ENCODE data around the gene SLC4A2.
"Not testable (repeated sequence)": the region's sequence is repeated elsewhere in the genome, so short reads cannot be mapped to it uniquely, and the experiment has no call there.

Gene SLC4A2

DNA sequence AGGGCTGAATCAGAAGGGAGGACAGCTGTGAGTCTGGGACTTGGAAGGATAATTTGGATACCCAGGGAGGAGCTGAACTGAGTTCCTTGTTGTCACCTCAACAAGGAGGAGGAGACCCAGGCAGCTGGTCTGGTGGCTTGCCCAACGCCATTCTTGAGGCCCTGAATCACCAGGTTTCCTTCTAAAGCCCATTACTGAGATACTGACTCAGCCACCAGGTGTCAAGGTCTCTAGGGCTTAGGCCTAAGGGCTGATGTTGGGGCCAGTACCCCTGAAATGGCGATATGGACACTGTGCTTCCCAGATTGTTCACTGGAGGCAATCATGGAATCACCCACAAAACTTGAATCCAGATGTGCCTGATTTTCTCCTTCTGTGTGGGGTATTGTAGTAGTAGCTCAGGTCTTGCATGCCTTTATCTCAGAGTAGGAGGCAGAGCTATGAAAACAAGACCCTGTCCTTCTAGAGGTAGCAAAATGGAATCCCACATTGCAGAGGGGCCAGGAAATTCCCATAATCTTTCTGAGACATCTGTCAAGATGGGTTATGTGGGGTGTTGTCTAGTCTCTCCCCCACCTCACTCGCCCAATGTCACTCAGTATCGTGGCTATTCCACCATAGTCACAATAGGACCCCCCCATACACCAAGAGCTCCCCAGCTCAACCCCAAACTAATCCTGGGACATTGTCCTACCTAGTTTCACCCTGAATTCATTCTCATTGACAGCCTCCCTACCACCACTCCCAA is 33.3 kb upstream of the SLC4A2 start:
- no peak overlapping the region for H3K23ac ChIP-seq (ENCODE audit: low read length)
- H2BK120ac ChIP-seq (ENCODE audit: low read depth, low read length), result no peak overlapping the region
- no CpG with 5 or more reads among the region's 4 CpGs for WGBS (ENCODE audit: extremely low coverage, insufficient coverage, low lambda C conversion rate)
- H2AK5ac ChIP-seq (ENCODE audit: low read length), result no peak overlapping the region
- H3K36me3 ChIP-seq (ENCODE audit: control insufficient read depth, insufficient read depth, low read length), result no peaks in the 10 kb centered on the region
- H4K5ac ChIP-seq (ENCODE audit: low read length), result no peak overlapping the region
- H3K4me2 ChIP-seq (ENCODE audit: low read length), result no peak overlapping the region
- no peaks in the 10 kb centered on the region for H3K4me1 ChIP-seq (ENCODE audit: control insufficient read depth, low read depth, low read length)
- H3K79me2 ChIP-seq (ENCODE audit: control insufficient read depth, insufficient read depth, low read length), result no peaks in the 10 kb centered on the region
- no peak overlapping the region for H2BK5ac ChIP-seq (ENCODE audit: low read length)
- H3K27ac ChIP-seq (ENCODE audit: low read depth, low read length), result no peak overlapping the region
- H3K56ac ChIP-seq (ENCODE audit: low read length), result no peak overlapping the region
- no peak overlapping the region for H4K8ac ChIP-seq (ENCODE audit: low read depth, low read length)
- peak; percentile 65 for DNase-seq
- no peak overlapping the region for H3K9ac ChIP-seq (ENCODE audit: low read length)
- H3K4me3 ChIP-seq (ENCODE audit: low read length), result no peak overlapping the region
- H2BK15ac ChIP-seq (replicated peaks; ENCODE audit: low read depth), result no peak overlapping the region
- no peak overlapping the region for H3K18ac ChIP-seq (ENCODE audit: low read length)
- no peak overlapping the region for H3K4ac ChIP-seq (ENCODE audit: low read depth, low read length)
- no peaks in the 10 kb centered on the region for H3K79me1 ChIP-seq (ENCODE audit: low read length)
- H3K27me3 ChIP-seq (ENCODE audit: insufficient read depth, low read length, poor library complexity), result no peaks in the 10 kb centered on the region

DNA sequence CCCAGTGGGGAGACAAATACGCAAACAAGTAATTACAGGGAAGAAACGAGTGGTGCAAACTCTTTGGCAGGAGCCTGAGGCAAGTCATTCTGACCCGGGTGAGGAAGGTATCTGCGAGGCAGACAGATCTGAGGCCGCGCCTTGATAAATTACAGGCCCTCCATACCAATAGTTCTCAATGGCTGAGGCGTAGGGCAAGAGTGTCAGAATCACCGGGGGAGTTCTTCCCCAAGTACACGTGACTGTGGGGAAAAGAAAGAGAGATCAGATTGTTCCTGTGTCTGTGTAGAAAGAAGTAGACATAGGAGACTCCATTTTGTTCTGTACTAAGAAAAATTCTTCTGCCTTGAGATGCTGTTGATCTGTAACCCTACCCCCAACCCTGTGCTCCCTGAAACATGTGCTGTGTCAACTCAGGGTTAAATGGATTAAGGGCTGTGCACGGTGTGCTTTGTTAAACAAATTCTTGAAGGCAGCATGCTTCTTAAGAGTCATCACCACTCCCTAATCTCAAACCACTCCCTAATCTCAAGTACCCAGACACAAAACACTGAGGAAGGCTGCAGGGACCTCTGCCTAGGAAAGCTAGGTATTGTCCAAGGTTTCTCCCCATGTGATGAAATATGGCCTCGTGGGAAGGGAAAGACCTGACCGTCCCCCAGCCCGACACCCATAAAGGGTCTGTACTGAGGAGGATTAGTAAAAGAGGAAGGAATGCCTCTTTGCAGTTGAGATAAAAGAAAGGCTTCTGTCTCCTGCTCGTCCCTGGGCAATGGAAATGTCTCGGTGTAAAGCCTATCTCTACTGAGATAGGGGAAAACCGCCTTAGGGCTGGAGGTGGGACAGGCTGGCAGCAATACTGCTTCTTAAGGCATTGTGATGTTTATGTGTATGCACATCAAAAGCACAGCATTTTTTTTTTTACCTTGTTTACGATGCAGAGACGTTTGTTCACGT is 32.3 kb upstream of the SLC4A2 start:
- H3K27me3 ChIP-seq (ENCODE audit: insufficient read depth, low read length, poor library complexity), result not testable (repeated sequence)
- DNase-seq, result peak; percentile 84
- no CpG with 5 or more reads among the region's 19 CpGs for WGBS (ENCODE audit: extremely low coverage, insufficient coverage, low lambda C conversion rate)

DNA sequence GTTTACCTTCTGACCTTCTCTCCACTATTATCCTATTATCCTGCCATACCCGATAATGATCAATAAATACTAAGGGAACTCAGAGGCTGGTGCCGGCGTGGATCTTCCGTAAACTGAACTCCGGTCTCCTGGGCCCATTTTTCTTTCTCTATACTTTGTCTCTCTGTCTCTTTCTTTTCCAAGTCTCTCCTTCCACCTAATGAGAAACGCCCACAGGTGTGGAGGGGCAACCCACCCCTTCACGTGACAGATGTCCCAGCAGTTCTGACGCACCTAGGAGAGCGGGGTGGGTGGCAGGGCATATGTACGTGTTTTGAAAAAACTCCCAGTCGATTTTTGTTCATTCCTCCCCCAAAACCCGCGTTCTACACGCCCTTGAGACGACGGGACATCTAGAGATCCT is 31.7 kb upstream of the SLC4A2 start:
- WGBS (ENCODE audit: extremely low coverage, insufficient coverage, low lambda C conversion rate), result no CpG with 5 or more reads among the region's 16 CpGs
- not testable (repeated sequence) for H3K4me3 ChIP-seq (ENCODE audit: low read length); H3K79me1 ChIP-seq (ENCODE audit: low read length); H2AK5ac ChIP-seq (ENCODE audit: low read length); H3K56ac ChIP-seq (ENCODE audit: low read length); H4K5ac ChIP-seq (ENCODE audit: low read length); H2BK120ac ChIP-seq (ENCODE audit: low read depth, low read length); H3K4me1 ChIP-seq (ENCODE audit: control insufficient read depth, low read depth, low read length); H4K8ac ChIP-seq (ENCODE audit: low read depth, low read length); H2BK15ac ChIP-seq (replicated peaks; ENCODE audit: low read depth); H3K36me3 ChIP-seq (ENCODE audit: control insufficient read depth, insufficient read depth, low read length); DNase-seq; H3K27me3 ChIP-seq (ENCODE audit: insufficient read depth, low read length, poor library complexity); H3K4ac ChIP-seq (ENCODE audit: low read depth, low read length); H3K18ac ChIP-seq (ENCODE audit: low read length); H2BK5ac ChIP-seq (ENCODE audit: low read length); H3K79me2 ChIP-seq (ENCODE audit: control insufficient read depth, insufficient read depth, low read length); H3K27ac ChIP-seq (ENCODE audit: low read depth, low read length); H3K23ac ChIP-seq (ENCODE audit: low read length)
- Histone ChIP-seq H3K4me2 (ENCODE audit: low read length) (peak overlapping the region; percentile 51), H3K9ac (ENCODE audit: low read length) (peak overlapping the region; percentile 5)

More for the DNA sequence above, 32.3 kb upstream of the SLC4A2 start:
- not testable (repeated sequence) for H2BK120ac ChIP-seq (ENCODE audit: low read depth, low read length); H2AK5ac ChIP-seq (ENCODE audit: low read length); H2BK15ac ChIP-seq (replicated peaks; ENCODE audit: low read depth); H3K56ac ChIP-seq (ENCODE audit: low read length); H3K79me1 ChIP-seq (ENCODE audit: low read length); H2BK5ac ChIP-seq (ENCODE audit: low read length); H3K18ac ChIP-seq (ENCODE audit: low read length); H4K8ac ChIP-seq (ENCODE audit: low read depth, low read length); H4K5ac ChIP-seq (ENCODE audit: low read length); H3K4me1 ChIP-seq (ENCODE audit: control insufficient read depth, low read depth, low read length); H3K4me2 ChIP-seq (ENCODE audit: low read length); H3K9ac ChIP-seq (ENCODE audit: low read length); H3K36me3 ChIP-seq (ENCODE audit: control insufficient read depth, insufficient read depth, low read length); H3K79me2 ChIP-seq (ENCODE audit: control insufficient read depth, insufficient read depth, low read length); H3K27ac ChIP-seq (ENCODE audit: low read depth, low read length); H3K4me3 ChIP-seq (ENCODE audit: low read length); H3K4ac ChIP-seq (ENCODE audit: low read depth, low read length); H3K23ac ChIP-seq (ENCODE audit: low read length)

DNA sequence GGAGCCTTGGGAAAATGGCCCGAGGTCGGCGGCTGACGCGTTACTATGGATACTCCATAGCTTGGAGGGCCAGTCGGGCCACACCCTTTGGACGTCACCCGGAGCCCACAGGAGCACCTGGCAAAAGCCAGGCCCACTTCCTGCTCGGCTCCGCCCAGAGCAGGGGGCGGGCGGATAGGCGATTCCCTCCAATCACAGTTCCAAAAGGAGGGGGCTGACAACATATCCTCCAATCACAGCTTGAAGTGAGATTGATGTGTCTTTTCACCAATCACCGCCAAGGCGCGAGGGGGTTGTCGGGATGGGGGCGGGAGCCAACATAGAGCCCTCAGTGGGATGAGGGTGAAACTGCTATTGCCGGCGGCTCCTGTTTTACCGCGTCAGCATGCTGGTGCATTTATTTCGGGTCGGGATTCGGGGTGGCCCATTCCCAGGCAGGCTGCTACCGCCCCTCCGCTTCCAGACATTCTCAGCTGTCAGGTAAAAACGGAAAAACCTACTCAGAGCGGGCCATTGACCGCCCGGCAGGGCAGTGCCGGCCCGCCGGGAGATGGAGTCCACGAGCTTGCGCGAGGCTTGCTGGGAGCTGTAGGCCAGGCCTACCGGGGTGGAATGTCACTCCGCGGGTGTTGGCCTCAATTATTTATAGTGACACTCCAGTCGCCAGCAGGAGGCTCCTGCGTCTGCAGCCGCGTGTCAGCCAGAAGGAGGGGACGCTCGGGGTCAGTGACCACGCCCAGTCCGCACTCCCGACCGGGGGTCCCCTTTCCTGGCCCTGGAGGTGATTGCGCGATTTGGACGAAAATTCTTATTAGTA is 31.1 kb upstream of the SLC4A2 start, which contains the start of gene ABCB8:
ABCB8 (plus strand) TSS at position 320 of the 817 bp plus-strand sequence; CDS start at position 386, 66 bp downstream.
- Histone ChIP-seq H2BK120ac (ENCODE audit: low read depth, low read length) (no peak within 1 kb of the TSS), H4K5ac (ENCODE audit: low read length) (no peak within 1 kb of the TSS), H3K4me3 (ENCODE audit: low read length) (peak within 1 kb of the TSS; percentile 83), H3K4ac (ENCODE audit: low read depth, low read length) (no peak within 1 kb of the TSS), H3K79me1 (ENCODE audit: low read length) (no peaks in the 10 kb centered on the region), H2BK5ac (ENCODE audit: low read length) (no peak within 1 kb of the TSS), H2BK15ac (replicated peaks; ENCODE audit: low read depth) (no peak within 1 kb of the TSS), H3K36me3 (ENCODE audit: control insufficient read depth, insufficient read depth, low read length) (no peaks in the 10 kb centered on the region), H3K4me2 (ENCODE audit: low read length) (peak within 1 kb of the TSS; percentile 51), H3K27me3 (ENCODE audit: insufficient read depth, low read length, poor library complexity) (no peaks in the 10 kb centered on the region), H3K56ac (ENCODE audit: low read length) (peak within 1 kb of the TSS; percentile 92), H3K9ac (ENCODE audit: low read length) (peak within 1 kb of the TSS; percentile 80), H3K23ac (ENCODE audit: low read length) (no peak within 1 kb of the TSS), H3K4me1 (ENCODE audit: control insufficient read depth, low read depth, low read length) (no peaks in the 10 kb centered on the region), H3K27ac (ENCODE audit: low read depth, low read length) (peak within 1 kb of the TSS; percentile 5), H2AK5ac (ENCODE audit: low read length) (no peak within 1 kb of the TSS), H4K8ac (ENCODE audit: low read depth, low read length) (no peak within 1 kb of the TSS), H3K18ac (ENCODE audit: low read length) (no peak within 1 kb of the TSS), H3K79me2 (ENCODE audit: control insufficient read depth, insufficient read depth, low read length) (no peaks in the 10 kb centered on the region)
- WGBS (ENCODE audit: extremely low coverage, insufficient coverage, low lambda C conversion rate), result no CpG with 5 or more reads among the region's 53 CpGs
- DNase-seq, result peak; percentile 100

DNA sequence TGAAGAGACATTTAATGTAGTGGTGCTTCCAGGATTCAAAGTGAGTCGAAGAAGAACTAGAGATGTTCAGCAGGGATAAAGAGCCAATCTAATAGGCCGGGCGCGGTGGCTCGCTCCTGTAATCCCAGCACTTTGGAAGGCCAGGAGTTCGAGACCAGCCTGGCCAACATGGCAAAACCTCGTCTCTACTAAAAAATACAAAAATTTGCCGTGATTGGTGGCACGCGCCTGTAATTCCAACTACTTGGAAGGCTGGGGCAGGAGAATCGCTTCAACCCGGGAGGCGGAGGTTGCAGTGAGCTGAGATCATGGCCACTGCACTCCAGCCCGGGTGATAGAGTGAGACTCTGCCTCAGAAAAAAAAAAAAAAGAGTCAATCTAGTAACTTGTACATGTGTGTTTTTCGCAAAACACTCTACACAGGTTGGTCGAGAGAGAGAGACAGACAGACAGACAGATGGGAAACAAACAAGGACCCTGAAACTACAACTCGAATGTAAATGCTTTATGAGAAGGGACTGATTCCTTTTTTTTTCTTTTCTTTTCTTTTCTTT is 30.4 kb upstream of the SLC4A2 start:
- H3K27me3 ChIP-seq (ENCODE audit: insufficient read depth, low read length, poor library complexity), result no peaks in the 10 kb centered on the region
- H2BK120ac ChIP-seq (ENCODE audit: low read depth, low read length), result no peak overlapping the region
- H3K4ac ChIP-seq (ENCODE audit: low read depth, low read length), result no peak overlapping the region
- H3K4me1 ChIP-seq (ENCODE audit: control insufficient read depth, low read depth, low read length), result no peaks in the 10 kb centered on the region
- no peaks in the 10 kb centered on the region for H3K79me2 ChIP-seq (ENCODE audit: control insufficient read depth, insufficient read depth, low read length)
- H4K8ac ChIP-seq (ENCODE audit: low read depth, low read length), result no peak overlapping the region
- peak overlapping the region; percentile 3 for H3K4me2 ChIP-seq (ENCODE audit: low read length)
- no peak overlapping the region for H2BK15ac ChIP-seq (replicated peaks; ENCODE audit: low read depth)
- peak overlapping the region; percentile 80 for H3K9ac ChIP-seq (ENCODE audit: low read length)
- H2BK5ac ChIP-seq (ENCODE audit: low read length), result no peak overlapping the region
- no peaks in the 10 kb centered on the region for H3K79me1 ChIP-seq (ENCODE audit: low read length)
- H3K36me3 ChIP-seq (ENCODE audit: control insufficient read depth, insufficient read depth, low read length), result no peaks in the 10 kb centered on the region
- WGBS (ENCODE audit: extremely low coverage, insufficient coverage, low lambda C conversion rate), result no CpG with 5 or more reads among the region's 17 CpGs
- H3K56ac ChIP-seq (ENCODE audit: low read length), result peak overlapping the region; percentile 75
- no peak for DNase-seq
- no peak overlapping the region for H4K5ac ChIP-seq (ENCODE audit: low read length)
- peak overlapping the region; percentile 83 for H3K4me3 ChIP-seq (ENCODE audit: low read length)
- no peak overlapping the region for H3K18ac ChIP-seq (ENCODE audit: low read length)
- no peak overlapping the region for H3K23ac ChIP-seq (ENCODE audit: low read length)
- H3K27ac ChIP-seq (ENCODE audit: low read depth, low read length), result no peak overlapping the region
- H2AK5ac ChIP-seq (ENCODE audit: low read length), result no peak overlapping the region
